GM21515 (cell line): ENCODE data around the gene TEX13A.
"Not testable (repeated sequence)": the region's sequence is repeated elsewhere in the genome, so short reads cannot be mapped to it uniquely, and the experiment has no call there.

Source experiments
- ATAC-seq: cut with Tn5 transposase; IDR thresholded peaks from one replicate; pipeline ENCODE4 v1.9.1; 2021; ENCODE audit not compliant: unreplicated experiment

The TEX13A gene, protein sequence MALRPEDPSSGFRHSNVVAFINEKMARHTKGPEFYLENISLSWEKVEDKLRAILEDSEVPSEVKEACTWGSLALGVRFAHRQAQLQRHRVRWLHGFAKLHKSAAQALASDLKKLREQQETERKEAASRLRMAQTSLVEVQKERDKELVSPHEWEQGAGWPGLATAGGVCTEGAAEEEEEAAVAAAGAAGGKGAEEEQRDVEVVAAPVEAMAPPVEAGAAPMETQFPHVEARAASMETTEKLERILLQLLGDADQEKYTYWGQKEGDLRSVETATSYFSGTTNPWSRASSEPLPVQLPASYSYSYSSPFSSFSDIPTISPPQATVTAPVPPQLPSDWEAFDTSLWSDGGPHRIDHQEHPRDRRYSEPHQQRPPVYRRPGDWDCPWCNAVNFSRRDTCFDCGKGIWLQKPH

DNA sequence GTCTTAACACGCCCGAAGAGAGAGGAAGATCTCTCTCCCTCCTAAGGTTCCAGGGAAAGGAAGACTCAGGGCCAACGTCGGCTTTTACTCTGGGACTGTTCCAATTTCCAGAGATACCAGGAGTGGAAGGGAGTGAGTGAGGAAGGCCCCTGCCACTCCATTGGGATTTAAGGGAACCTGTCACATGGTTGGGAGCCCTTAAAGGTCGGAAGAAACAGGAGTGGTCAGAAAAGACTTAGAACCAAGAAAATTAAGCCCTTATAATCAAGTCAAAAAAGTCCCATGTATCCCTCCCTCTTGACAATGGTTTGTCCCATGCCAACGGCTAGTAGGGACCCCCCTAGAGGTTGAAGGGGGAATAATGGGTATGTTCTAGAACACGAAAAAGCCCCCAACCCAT lies at the start of gene TEX13A:
Gene TEX13A (minus strand): TSS at position 59 of the 400 bp plus-strand sequence. CDS start 297 bp downstream, outside the sequence.
- no peak for ATAC-seq

GRCh38 chrX:105269386-105269785 lies 48.9 kb upstream of the TEX13A start:
- no peak for ATAC-seq

GRCh38 chrX:105267167-105267566 lies 46.7 kb upstream of the TEX13A start:
- no peak for ATAC-seq

DNA sequence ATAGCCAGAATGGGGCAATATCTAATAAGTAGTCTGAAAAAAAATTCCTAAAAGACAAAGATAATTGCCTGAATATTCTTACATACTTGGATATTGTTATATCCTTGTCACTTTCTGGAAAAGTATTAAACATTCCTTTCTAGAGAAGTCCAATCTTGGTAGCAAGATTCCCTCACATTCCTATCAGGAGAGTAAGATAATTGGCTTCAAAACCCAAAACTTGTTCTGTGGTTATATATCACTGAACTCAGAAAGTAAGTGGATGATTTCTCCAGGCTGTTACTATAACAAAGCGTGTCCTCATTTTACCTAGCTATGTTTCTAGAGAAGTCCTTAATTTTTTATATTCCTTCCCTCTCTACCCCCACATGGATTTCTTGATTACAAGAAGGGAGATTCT lies 46.0 kb upstream of the TEX13A start:
- ATAC-seq: no peak

- ATAC-seq: no peak
Observed at GRCh38 chrX:105265093-105265492, 44.6 kb upstream of the TEX13A start.

- no peak for ATAC-seq
Observed at GRCh38 chrX:105263801-105264200, 43.3 kb upstream of the TEX13A start.

- no peak for ATAC-seq
Observed at GRCh38 chrX:105263171-105263570, 42.7 kb upstream of the TEX13A start.

- ATAC-seq: no peak
Observed at GRCh38 chrX:105260291-105261043, 40.0 kb upstream of the TEX13A start.

DNA sequence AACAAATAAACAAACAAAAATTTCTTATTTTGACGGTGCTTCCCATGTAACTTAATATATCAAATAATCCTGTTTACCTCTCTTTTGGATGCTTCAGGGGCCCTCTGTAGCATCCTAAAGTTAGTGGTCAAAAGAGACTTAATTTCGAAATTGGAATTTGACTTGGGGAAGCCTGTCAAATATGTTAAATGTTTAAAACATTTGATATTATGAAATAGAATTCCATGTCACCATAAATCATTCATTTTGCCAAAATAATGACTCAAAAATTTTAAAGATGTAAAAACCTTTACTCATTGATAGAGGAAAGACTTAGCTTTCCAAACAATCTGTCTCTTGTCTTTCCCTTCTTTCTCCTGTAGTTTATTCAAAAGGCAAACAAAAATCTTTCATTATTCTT lies 20.6 kb upstream of the TEX13A start:
- no peak for ATAC-seq

DNA sequence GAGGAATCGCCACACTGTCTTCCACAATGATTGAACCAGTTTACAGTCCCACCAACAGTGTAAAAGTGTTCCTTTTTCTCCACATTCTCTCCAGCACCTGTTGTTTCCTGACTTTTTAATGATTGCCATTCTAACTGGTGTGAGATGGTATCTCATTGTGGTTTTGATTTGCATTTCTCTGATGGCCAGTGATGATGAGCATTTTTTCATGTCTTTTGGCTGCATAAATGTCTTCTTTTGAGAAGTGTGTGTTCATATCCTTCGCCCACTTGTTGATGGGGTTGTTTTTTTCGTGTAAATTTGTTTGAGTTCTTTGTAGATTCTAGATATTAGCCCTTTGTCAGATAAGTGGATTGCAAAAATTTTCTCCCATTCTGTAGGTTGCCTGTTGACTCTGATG lies 16.9 kb upstream of the TEX13A start:
- not testable (repeated sequence) for ATAC-seq

DNA sequence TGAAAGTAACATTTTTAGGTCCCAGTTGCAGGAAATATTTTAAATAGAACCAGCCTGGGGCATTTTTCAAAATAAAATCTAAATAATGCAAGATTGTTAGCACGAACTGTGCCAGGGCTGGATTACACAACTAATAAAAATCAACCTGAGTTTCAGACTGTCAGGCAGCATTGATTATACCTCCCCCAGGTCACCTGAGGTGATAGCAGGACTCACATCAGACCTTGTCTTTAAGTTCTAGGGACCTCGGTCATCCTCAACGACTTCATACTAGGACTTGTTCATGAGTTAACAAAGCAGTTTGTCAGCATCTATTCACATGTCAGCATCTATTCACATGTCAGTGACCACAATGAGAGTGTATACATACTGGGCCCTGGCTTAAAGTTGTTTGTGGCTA lies 8.7 kb upstream of the TEX13A start:
- no peak for ATAC-seq

DNA sequence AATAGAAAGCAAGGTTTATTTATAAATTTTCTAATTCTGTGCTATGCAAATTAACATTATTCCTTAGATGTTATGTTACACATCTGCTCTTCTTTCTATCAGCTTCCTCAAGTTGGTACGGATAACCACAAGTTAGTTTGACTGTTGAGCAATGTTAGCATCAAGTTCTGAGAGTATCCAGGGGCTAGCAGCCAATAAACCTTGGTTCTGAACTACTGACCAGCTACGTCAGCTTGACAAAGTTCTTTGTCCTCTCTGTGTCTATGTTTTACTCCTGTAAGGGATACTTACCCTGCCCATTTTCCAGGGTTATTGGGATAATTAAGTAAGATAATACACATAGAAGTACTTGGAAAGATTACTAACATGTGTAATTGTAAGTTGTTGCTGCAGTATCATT lies 8.1 kb upstream of the TEX13A start:
- ATAC-seq: no peak

- ATAC-seq: no peak
Observed at GRCh38 chrX:105226499-105226898, 6.0 kb upstream of the TEX13A start.

- no peak for ATAC-seq
Observed at GRCh38 chrX:105221374-105221773, 880 bp upstream of the TEX13A start.

DNA sequence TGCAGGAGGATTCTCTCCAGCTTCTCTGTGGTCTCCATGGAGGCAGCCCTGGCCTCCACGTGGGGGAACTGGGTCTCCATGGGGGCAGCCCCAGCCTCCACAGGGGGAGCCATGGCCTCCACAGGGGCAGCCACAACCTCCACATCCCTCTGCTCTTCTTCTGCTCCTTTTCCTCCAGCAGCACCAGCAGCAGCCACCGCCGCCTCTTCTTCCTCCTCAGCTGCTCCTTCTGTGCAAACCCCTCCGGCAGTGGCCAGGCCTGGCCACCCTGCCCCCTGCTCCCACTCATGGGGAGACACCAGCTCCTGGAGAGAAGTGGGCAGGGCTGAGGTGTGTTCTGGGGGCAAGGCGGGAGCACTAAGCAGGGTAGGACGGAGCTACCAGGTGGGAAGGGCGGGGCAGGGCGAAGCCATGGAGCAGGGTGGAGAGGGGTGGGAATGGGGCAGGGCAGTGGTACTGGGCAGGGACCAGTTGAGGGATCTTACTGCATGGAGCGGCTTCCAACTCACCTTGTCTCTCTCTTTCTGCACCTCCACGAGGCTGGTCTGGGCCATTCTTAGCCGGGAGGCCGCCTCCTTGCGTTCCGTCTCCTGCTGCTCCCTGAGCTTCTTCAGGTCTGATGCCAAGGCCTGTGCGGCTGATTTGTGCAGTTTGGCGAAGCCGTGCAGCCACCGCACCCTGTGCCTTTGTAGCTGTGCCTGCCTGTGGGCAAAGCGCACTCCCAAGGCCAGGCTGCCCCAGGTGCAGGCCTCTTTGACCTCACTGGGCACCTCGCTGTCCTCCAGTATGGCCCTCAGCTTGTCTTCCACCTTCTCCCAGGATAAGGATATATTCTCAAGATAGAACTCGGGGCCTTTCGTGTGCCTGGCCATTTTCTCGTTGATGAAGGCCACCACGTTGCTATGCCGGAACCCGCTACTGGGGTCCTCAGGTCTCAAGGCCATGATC lies 766 bp downstream of the TEX13A start:
- ATAC-seq: no peak

GRCh38 chrX:105211066-105211575 lies 9.4 kb downstream of the TEX13A start:
- no peak for ATAC-seq

GRCh38 chrX:105210258-105210657 lies 10.2 kb downstream of the TEX13A start:
- no peak for ATAC-seq

DNA sequence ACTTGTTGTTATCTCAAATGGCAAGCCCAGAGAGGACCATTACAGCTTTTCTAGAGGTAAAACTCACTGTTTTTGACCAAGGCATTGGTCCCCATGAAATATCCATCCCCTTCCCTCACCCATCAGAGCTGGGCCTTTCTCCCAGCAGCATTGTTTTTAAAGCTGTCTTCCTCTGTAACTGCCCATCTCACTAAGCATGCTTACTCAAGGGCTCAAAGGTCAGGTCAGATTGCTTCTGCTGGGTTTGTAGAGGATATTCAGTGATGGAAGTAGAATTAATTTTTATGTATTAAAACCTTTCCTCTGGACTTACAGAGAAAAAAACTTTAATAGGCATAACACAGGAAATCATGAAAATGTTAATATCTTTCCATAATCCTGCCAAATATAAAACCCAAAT lies 11.1 kb downstream of the TEX13A start:
- no peak for ATAC-seq

GRCh38 chrX:105191878-105192277 lies 28.6 kb downstream of the TEX13A start:
- ATAC-seq: no peak

DNA sequence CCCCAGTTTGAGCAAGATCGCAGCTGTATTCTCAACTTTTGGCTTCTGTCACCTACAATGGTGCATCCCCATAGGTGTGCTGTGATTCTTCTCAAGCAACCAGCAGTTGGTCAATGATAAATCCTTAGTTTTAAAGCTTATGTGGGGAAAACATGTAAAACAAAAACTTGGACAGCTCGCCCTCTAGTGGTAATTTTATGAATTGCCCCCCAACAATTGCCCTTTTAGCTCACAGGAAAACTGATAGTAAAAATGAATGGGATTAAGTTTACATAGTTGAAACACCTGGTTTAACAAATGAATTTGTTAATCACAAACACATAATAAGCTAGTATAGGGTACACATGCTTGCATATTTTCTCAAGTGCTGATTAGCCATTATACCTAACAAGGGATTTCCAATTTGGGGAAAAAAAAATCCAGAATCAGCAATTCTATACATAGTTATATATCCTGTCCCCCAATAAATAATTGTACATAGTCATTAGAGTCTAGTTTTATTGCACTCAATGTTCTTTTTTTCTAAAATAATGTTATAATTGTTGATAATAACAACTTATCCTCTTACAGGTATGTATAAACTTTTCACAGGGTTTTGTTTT lies 30.1 kb downstream of the TEX13A start:
- ATAC-seq: no peak

DNA sequence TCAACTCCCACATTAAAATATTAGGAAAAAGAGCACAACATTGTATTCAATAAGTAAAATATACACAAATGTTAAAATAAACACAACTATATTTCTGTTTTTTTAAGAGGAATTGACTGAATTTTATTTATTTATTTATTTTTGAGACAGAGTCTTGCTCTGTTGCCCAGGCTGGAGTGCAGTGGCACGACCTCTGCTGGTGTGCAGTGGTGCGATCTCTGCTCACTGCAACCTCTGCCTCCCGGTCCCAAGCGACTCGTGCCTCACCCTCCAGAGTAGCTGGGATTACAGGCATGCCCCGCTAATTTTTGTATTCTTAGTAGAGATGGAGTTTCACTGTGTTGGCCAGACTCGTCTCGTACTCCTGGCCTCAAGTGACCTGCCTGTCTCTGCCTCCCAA lies 31.4 kb downstream of the TEX13A start:
- no peak for ATAC-seq
